NCI-H1436 treated with DMSO at 0.1 percent for 48 hours (cell line): ENCODE results near the gene KIRREL3.

Source experiments
- DNase-seq: peaks from one replicate; lab custom pipeline; 2025; lab: John Stamatoyannopoulos, UW

The KIRREL3 gene

DNA sequence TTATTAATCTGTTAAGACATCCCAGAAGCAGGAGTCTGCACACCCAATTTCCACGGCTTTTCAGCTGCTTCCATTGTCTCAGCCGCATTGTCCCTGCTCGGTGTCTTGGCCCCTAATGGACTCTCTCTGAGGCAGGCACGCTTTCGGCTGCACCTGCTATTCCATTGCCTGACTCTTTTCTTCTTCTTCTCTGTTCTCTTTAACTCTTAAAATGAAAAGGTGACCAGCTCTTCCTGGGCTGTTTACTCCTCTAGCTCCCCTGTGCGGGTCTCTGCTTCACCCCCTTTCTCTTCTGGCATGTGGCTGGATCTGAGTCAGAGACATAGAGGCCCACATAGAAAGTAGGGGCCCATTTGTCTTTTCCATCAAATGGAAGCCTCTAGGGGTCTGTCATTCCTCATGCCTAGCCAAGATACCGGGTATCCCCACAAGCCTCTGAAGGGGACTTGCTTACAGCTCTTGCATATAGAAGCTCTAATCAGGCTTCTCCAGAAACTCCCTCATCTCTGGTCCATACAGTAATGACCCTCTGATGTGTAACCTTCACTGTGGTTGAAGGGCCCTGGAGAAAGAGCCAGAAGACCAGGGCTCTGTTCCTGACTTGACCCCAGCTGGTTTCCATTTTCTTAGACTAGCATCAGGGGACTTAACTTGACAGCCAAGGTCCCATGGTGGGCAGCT is 401.2 kb downstream of the KIRREL3 start:
- DNase-seq = no peak

GRCh38 chr11:126598344-126599216 is 402.0 kb downstream of the KIRREL3 start:
- DNase-seq = no peak

- DNase-seq = no peak
These were observed 403.5 kb downstream of the KIRREL3 start for GRCh38 chr11:126597041-126597440.

DNA sequence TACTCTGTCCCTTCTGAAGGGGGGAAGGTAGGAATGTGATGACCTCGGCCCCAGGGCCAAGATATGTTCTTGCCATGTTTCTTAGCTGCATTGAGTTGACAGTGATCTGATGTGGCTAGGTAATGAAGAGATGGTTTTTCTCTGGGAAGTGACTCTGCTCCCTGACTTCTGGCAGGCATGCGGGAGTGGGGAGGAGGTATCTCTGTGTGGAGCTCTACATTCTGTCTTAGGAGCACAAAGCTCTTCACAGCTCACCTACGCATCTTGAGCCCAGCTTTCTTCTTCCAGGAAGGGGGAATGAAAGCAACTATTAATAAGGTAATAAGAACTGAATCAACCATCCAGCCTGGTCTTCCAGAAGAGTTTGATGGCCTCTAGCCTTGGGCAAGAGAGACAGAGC is 404.1 kb downstream of the KIRREL3 start:
- DNase-seq = no peak

DNA sequence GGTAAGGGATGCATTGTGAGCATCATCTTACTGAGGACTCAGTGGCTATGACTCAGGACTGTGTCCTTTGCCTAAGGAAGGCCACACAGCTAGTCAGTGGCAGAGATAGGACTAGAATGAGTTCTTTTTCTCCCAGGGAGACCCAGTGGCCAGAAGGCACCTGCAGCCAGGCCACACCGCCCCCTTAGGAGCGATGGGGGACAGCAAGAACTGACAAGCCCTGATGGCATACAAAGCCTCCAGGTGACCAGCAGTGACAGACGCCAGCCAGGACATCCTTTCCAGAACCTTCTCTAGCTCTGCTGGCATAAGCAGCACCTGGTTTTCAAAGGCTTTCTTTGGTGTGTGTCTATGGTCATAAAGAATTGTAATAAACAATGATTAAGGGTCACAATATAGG is 405.0 kb downstream of the KIRREL3 start:
- no peak for DNase-seq

DNA sequence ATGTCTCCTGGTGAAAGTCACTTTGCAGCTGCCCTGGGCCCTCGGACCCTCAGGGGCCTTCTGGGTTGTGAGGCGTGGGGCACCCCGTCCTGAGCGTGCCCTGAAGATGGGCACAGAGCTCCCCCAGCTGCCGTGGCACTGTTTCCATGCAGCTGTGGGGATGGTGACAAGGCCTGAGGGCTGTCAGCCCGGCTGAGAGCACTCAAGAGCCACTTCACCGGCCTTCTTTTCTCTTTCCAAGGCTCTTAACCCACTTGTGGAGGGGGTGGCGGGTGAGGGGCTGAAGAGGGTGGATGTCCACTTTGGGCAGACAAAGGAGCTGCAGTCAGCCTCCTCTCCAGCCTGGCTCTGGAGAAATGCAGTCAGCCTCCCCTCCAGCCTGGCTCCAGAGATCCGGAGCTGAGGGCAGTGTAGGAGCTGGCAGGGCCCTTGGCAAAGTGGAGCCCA is 405.6 kb downstream of the KIRREL3 start:
- no peak for DNase-seq

DNA sequence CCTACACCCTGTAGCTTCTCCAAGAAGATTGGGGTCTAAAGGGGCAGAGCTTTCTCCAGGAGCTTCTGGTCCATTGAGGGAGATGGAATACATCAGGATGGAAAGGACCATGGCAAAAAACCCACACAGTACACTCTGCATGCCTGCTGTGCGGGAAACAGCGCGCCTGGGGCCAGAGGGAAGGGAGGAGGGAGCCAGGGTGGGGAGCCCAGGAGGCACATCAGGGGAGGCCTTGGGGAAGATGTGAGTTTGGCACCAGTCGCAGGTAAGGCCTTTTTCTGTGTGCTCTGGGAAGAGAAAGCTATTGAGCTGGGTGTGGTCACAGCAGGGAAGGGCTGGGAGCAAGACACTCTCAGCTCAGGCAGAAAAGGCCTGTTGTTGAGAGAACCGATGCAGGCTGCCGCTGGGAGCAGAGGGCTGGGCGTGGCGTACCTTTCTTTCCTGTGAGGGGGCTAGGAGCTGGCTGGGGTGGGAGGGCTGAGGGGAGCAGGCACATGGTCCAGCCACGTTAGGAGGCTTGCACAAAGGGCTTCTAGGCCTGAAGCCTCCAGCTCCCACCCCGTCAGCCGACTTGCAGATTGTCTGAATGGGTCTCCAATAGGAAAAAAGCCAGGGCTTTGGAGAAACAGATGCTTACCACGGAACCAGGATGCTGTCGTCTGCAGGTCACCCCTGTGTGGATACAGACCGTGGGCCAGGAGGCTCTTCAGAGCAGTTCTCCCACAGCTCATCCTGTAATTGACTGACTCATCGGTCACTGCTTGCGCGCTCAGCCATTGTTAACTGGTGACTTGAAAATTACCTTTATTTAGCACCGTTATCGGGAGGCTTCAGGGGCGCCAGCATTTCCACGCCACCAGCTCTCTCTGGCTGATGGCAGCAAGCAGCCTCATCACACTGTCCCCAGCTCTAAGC is 407.8 kb downstream of the KIRREL3 start:
- DNase-seq = no peak

DNA sequence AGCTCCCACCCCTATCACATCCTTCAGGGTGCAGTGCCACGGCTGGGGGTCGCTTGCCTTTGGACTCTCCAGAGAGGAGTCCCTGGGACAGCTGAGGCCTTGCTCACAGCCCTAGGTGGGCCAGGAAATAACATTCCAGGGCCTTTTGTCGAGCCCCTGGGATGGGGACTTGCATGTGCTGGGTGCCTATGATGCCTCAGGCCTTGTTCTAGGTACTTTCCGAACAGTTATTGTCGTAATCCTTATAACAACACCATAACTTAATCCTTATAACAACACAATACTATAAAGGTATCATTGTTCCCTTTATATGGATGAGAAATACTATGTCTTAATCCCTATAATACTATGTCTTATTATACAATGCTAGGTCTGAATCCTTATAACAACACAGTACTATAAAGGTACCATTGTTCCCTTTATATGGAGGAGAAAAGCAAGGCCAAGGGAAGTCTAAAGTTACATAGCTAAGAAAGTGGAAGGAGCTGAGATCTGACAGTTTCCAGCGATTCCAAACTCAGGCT is 408.5 kb downstream of the KIRREL3 start:
- no peak for DNase-seq

- no peak for DNase-seq
These were observed 411.1 kb downstream of the KIRREL3 start for GRCh38 chr11:126589492-126589803.

DNA sequence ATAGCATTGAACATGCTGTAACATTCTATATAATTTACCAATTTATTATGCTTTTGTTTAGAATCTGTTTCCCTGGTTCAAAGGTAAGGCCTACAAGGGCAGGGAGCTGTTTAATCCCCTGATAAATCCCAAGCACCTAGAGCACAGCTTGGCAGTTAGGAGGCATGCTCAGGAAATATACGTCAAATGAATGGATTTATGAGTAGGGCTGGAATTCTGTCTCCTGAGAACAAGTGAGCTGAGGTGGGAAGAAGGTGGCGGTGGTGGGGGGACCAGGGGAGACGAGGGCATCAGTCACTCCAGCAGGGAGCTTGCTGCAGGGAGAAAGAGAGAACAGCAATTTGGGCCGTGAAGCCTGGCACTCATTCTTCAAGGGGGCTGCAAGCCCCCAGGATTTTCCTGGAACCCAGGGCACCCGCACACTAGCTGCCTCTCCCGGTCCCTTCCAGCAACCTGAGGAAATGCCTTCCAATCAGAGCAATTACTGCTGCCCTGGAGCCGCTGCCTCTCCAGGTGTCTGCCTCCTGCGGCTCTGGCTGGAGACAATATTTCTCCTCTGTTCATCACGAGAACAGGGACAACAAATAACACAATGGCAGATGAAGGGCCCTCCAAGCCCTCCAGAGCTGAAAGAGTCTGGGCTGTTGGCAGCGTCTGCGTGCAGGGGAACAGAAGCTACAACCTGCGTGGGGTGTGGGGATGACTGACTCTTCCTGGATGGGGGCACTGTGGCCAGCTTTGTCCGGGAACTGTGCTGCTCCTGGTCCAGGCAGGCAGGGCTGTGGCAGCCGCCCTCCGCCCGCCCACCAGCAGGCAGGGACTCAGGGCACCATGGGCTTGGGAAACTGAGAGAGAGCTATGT is 411.7 kb downstream of the KIRREL3 start:
- no peak for DNase-seq

DNA sequence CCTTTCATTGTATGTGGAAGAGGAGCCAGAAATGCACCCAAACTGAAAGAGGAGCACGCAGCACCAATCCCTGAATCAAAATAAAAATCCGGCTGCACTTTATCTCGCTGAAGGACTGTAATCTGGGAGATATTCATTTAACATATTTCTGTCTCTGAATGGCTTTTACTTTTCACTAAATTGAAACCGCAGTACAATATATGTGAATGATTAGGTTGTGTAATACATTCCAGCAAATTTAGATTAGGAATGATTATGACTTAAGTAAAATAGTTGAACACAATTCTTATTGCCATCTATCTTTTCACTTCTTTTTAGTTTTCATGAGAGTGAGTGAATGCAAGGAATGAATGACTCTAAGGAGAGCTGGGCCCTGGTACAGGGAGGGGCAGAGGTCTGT is 413.0 kb downstream of the KIRREL3 start:
- DNase-seq = no peak

DNA sequence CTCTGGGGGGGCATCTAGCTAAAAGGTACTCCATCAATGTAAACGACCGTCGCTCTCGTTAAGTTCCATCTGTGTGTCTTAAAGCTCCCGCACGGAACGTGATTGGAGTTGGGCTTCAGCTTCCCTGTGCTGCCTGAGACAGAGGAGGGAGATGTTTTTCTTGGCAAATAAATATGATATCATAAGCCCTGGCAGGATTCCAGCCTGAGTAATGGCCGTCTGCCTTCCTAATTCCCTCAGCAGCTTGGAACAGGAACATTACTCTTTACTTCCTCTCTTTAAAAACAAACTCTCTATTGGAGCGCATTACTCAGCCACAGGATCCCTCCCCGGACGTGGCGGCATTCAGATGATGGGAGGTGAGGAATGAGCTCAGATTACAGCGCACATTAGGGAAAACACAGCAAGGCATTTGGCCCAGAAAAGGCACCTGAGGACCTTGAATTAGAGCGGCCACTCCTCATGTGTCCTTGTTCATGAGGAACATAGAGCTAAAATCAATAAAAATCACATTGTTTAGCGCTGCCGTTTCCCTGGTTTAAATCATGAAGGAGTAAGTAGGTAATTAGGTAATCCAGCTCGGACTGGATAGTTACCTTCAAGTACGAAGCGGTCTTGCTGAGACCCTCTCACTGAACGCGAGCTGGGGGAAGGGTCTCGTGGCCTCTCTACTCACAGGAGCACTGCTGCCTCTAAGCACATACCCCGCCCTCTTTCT is 414.6 kb downstream of the KIRREL3 start:
- no peak for DNase-seq

DNA sequence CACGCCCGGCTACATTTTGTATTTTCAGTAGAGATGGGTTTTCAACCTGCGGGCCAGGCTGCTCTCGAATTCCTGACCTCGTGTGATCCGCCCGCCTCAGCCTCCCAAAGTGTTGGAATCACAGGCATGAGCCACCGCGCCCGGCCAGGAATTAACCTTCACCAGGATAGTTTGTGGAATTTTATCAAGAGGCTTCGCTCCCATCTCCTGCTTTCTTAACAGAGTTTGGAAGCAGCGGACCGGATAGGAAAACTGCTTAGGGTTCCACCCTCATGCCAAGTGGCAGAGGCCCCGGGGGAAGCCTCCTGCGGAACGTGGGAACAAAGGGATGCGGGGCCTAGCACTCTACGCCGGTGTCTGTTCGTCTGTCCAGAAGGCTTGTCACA is 415.2 kb downstream of the KIRREL3 start:
- DNase-seq = no peak

DNA sequence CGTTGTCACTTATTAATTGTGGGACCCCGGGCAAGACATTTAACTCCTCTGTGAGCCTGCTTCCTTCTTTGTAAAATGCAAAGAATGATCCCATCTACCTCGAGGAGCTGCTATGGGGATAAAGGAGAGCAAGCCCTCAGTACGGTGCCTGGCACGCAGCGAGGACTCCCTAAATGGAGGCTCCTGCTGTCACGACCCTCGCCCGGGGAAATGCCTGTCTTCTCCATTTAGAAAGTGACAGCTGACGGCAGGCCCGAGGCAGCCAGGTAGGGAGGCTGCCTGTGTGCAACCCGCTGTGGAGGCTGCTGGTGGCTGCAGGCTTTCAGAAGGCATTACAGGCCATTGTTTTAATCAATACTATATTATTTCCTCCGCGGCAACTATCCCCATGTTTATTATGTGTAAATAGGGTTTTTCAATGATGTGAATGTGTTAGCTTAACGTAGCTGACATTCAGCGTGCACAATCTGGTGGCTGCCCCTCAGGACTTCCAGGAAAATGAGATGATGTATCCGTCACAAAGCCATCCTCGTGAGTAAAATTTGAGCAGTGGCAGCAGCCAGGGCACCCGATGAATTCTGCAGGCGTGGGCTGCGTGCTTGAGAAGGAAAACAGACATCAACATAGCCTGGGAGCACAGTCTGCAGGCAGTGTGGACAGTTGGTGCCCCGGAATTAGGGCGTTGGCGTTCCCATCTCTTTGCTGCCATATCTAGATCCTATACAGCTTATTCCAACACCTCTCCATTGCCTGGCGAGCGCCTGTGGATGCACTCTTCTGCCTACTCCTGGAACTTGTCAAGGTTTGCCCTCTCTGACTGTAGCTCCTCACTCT is 416.8 kb downstream of the KIRREL3 start:
- DNase-seq = no peak

- DNase-seq = no peak
These were observed 417.5 kb downstream of the KIRREL3 start for GRCh38 chr11:126583101-126583500.

DNA sequence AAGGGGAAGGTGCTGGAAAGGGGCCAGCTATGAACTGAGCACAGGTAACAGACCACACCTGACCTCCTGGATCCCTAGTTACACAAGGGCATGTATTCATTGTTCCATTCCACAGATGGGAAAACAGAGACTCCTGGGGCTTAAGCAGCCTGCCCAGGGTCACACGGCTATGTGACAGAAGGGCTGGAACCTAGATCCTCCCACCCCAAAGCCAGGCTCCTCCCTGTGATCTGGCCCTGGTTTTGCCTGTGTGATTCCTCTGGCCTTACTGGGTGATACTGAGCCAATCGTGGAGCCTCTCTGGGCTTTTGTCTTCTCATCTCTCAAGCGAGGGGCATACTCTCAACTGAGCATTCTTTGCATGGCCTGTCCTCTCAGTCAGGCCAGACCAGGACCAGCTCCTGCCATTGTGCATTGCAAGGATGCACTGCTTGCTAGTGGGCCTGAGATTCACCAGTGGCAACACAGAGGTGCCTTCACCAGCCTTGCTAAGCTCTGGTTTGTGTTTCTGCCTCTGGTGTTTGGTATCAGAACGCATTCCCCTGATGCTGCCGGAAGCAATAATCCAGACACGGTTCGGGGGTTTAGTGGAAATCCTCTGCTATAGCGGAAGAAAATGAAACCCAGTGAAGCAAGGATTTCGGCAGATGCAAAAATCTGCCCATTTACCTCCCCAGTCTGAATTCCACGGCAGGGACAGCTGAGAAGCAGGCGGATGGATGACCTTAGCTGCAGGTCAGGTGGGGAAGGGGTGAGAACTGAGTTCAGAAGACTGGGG is 418.5 kb downstream of the KIRREL3 start:
- no peak for DNase-seq

DNA sequence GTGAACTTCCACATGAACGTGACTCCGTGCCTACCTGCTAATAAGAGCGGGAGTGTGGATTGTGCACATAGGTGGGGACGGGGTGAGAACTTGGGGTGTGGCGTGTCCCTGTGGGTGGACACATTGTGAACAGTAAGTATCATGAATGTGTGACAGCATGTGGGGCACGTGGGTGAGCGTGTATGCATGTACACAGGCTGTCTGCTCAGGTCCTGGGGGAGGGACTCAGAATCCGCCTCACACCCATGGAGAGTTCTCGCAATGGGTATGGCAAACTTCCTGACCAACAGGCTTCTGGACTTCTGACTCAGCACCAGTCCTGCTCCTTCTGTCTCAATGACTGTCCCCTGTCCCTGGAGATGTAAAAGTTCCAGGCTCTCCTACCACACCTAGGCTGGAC is 422.1 kb downstream of the KIRREL3 start:
- no peak for DNase-seq

- DNase-seq = no peak
These were observed 422.5 kb downstream of the KIRREL3 start for GRCh38 chr11:126578021-126578420.

- DNase-seq = no peak
These were observed 424.7 kb downstream of the KIRREL3 start for GRCh38 chr11:126575849-126576248.
